ENCODE results near the gene OR5B2. TPM values are rescaled to one million over a fixed set of nuclear protein-coding genes. Genes with fewer than 3 reads are reported as not detected.

Gene OR5B2
- total RNA-seq (not detected in 2 replicates), polyA plus RNA-seq (not detected in 2 replicates)

DNA sequence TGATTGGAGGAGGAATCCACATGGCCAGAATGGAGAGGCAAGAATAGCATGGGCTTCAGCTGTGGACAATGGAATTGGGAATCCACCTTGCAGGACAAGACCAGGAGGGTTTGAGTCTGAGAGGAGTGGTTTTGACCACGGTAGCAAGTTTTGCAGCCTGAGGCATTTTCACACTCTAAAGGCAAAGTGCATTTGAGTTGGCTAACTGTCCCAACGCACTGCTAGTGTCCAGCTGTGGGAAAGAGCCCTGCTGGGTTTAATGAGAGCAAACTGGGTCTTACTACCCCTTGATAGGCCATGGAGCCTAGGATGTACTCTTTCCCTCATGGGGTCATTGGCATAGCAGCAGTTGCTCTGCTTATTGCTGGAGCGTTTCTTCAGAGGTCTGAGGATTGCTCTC is at the start of gene OR5B2:
Gene OR5B2 (minus strand): TSS at position 101 of the 400 bp plus-strand sequence. CDS start 4,860 bp downstream, outside the sequence.
- H3K9me3 ChIP-seq (ENCODE audit: low read depth): no peaks in the 10 kb centered on the region
- H2AFZ ChIP-seq: no peak within 1 kb of the TSS
- no peak within 1 kb of the TSS for H3K4me3 ChIP-seq
- H3K4me1 ChIP-seq (ENCODE audit: insufficient read depth): no peaks in the 10 kb centered on the region
- H3K36me3 ChIP-seq (replicated peaks; ENCODE audit: insufficient read depth, low read depth): no peaks in the 10 kb centered on the region
- 62% methylated on average over 3 of the region's 3 CpGs for WGBS (ENCODE audit: low lambda C conversion rate, missing lambda C conversion rate)
- no peak within 1 kb of the TSS for H3K27ac ChIP-seq
- no peaks in the 10 kb centered on the region for H3K27me3 ChIP-seq
- no peaks in the 10 kb centered on the region for H3K79me2 ChIP-seq
- no peak for DNase-seq (ENCODE audit: low spot score)
- H4K20me1 ChIP-seq (ENCODE audit: insufficient read depth, poor library complexity, severe bottlenecking): no peaks in the 10 kb centered on the region
- H3K4me2 ChIP-seq: no peak within 1 kb of the TSS
- no peaks in the 10 kb centered on the region for H3K9me2 ChIP-seq (replicated peaks; ENCODE audit: insufficient read depth)
- no peak for TF ChIP-seq EZH2phosphoT487 (IDR thresholded peaks at IDR 0.05; ENCODE audit: low read depth, severe bottlenecking, unreplicated experiment)
- TF ChIP-seq EZH2 (IDR thresholded peaks at IDR 0.05; ENCODE audit: borderline replicate concordance): no peak
- TF ChIP-seq, protein P1, sequence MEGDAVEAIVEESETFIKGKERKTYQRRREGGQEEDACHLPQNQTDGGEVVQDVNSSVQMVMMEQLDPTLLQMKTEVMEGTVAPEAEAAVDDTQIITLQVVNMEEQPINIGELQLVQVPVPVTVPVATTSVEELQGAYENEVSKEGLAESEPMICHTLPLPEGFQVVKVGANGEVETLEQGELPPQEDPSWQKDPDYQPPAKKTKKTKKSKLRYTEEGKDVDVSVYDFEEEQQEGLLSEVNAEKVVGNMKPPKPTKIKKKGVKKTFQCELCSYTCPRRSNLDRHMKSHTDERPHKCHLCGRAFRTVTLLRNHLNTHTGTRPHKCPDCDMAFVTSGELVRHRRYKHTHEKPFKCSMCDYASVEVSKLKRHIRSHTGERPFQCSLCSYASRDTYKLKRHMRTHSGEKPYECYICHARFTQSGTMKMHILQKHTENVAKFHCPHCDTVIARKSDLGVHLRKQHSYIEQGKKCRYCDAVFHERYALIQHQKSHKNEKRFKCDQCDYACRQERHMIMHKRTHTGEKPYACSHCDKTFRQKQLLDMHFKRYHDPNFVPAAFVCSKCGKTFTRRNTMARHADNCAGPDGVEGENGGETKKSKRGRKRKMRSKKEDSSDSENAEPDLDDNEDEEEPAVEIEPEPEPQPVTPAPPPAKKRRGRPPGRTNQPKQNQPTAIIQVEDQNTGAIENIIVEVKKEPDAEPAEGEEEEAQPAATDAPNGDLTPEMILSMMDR (IDR thresholded peaks at IDR 0.05; ENCODE audit: poor library complexity): no peak

DNA sequence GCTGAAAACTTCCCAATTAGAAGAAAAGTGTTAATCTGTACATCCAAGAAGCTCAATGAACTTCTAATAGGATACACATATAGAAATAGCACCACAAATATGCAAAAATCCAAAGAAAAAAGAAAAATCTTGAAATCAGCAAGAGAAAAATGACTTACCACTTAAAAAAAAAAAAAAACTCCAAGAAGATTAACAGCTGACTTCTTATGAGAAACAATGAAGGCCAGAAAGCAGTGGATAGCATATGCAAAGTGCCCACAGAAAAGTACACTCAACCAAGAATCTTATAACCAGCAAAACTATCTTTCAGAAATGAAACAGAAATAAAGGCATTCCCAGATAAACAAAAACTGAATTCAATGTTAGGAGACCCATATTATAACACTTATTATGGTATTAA is 44.0 kb upstream of the OR5B2 start:
- no peaks in the 10 kb centered on the region for H3K4me1 ChIP-seq (ENCODE audit: insufficient read depth)
- H3K4me2 ChIP-seq: no peak overlapping the region
- no peaks in the 10 kb centered on the region for H3K36me3 ChIP-seq (replicated peaks; ENCODE audit: insufficient read depth, low read depth)
- no peak overlapping the region for H3K27ac ChIP-seq
- H3K4me3 ChIP-seq: no peak overlapping the region
- no peaks in the 10 kb centered on the region for H3K79me2 ChIP-seq
- H3K27me3 ChIP-seq: no peaks in the 10 kb centered on the region
- no peaks in the 10 kb centered on the region for H4K20me1 ChIP-seq (ENCODE audit: insufficient read depth, poor library complexity, severe bottlenecking)
- no peak overlapping the region for H2AFZ ChIP-seq
- no peaks in the 10 kb centered on the region for H3K9me2 ChIP-seq (replicated peaks; ENCODE audit: insufficient read depth)
- TF ChIP-seq, protein P1 (IDR thresholded peaks at IDR 0.05; ENCODE audit: poor library complexity): no peak
- no peak for TF ChIP-seq EZH2phosphoT487 (IDR thresholded peaks at IDR 0.05; ENCODE audit: low read depth, severe bottlenecking, unreplicated experiment)
- TF ChIP-seq EZH2 (IDR thresholded peaks at IDR 0.05; ENCODE audit: borderline replicate concordance): no peak
- peaks cover 9% of the 10 kb centered on the region for H3K9me3 ChIP-seq (ENCODE audit: low read depth)
- DNase-seq (ENCODE audit: low spot score): no peak

DNA sequence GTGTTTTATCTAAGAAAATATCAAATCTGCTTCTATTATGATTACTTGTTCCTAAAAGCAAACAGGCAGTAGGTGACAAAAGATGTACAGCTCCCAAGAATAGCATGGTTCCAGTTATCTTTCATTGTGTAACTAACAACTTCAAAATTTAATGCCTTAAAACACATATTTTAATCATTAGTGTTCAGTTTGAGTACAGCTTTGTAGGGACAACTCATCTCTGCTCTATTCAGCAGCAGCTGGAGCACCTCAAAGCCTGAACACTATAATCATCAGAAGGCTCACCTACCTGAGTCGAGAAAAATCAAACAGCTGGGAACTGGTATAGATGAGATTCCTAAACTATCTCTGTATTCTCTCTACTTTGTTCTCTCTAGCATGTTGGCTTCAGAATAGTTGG is 38.4 kb upstream of the OR5B2 start:
- DNase-seq (ENCODE audit: low spot score): no peak

More for the DNA sequence above, 38.4 kb upstream of the OR5B2 start:
- H3K36me3 ChIP-seq (replicated peaks; ENCODE audit: insufficient read depth, low read depth): no peaks in the 10 kb centered on the region
- H3K9me2 ChIP-seq (replicated peaks; ENCODE audit: insufficient read depth): no peaks in the 10 kb centered on the region
- no peak overlapping the region for H2AFZ ChIP-seq
- no peaks in the 10 kb centered on the region for H3K9me3 ChIP-seq (ENCODE audit: low read depth)
- no peaks in the 10 kb centered on the region for H3K27me3 ChIP-seq
- 83% methylated on average over 1 of the region's 1 CpG for WGBS (ENCODE audit: low lambda C conversion rate, missing lambda C conversion rate)
- no peaks in the 10 kb centered on the region for H4K20me1 ChIP-seq (ENCODE audit: insufficient read depth, poor library complexity, severe bottlenecking)
- H3K4me3 ChIP-seq: no peak overlapping the region
- no peak overlapping the region for H3K4me2 ChIP-seq
- TF ChIP-seq, protein P1 (IDR thresholded peaks at IDR 0.05; ENCODE audit: poor library complexity): no peak
- TF ChIP-seq EZH2 (IDR thresholded peaks at IDR 0.05; ENCODE audit: borderline replicate concordance): no peak
- no peak for TF ChIP-seq EZH2phosphoT487 (IDR thresholded peaks at IDR 0.05; ENCODE audit: low read depth, severe bottlenecking, unreplicated experiment)
- H3K79me2 ChIP-seq: no peaks in the 10 kb centered on the region
- H3K27ac ChIP-seq: no peak overlapping the region
- no peaks in the 10 kb centered on the region for H3K4me1 ChIP-seq (ENCODE audit: insufficient read depth)

All from hepatocyte (in vitro differentiated cells).